HG03175 (cell line): ENCODE measurements around the gene ENDOU.

Experiments
- ATAC-seq: cut with Tn5 transposase; IDR thresholded peaks from one replicate; pipeline ENCODE4 v1.9.1; 2021; ENCODE audit warnings: mild to moderate bottlenecking, moderate library complexity; ENCODE audit not compliant: unreplicated experiment

The ENDOU gene, protein sequence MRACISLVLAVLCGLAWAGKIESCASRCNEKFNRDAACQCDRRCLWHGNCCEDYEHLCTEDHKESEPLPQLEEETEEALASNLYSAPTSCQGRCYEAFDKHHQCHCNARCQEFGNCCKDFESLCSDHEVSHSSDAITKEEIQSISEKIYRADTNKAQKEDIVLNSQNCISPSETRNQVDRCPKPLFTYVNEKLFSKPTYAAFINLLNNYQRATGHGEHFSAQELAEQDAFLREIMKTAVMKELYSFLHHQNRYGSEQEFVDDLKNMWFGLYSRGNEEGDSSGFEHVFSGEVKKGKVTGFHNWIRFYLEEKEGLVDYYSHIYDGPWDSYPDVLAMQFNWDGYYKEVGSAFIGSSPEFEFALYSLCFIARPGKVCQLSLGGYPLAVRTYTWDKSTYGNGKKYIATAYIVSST

GRCh38 chr12:47725091-47725772, at the start of gene ENDOU:
TSS of gene ENDOU (minus strand) at chr12:47725490. CDS start at chr12:47725413, 77 bp downstream.
- no peak for ATAC-seq

GRCh38 chr12:47774663-47775062, 49.4 kb upstream of the ENDOU start:
- ATAC-seq: no peak

- no peak for ATAC-seq
Measured at GRCh38 chr12:47773858-47774580, 48.7 kb upstream of the ENDOU start.

DNA sequence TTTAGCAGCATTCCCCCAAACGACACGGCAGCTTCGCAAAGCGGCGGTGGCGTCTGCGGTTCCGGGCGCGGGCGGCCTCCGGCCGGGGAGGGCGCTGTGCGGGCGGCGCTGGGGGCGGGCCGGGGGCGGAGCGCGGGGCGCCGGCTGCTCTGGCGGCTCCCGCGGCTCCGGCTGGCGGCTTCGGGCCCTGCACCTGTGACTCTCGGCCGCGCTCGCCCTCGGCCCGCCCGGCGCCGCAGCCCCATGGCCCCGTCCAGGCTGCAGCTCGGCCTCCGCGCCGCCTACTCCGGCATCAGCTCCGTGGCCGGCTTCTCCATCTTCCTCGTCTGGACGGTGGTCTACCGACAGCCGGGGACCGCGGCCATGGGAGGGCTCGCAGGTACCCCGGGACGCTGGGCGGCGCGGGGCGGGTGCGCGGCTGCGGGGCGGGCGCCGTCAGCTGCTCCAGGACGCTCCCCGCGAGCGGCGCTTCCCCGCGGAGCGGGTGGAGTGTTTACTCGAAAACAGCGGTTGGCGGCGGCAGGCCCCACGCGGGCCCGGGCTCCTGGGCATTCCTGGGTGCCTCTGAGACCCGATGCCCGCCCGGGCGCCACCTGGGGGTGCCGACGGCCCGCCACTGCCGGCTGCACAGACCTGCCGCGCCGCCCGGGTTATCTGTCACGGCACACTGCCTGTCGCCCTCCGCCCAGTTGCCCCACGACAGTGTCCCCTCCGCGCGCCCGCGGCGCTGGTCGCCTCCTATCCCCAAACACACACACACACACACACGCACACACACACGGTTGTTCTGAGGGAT, 48.0 kb upstream of the ENDOU start, which contains the start of gene SLC48A1:
Gene SLC48A1, plus strand, starts transcription at position 177 of the 796 bp plus-strand sequence. Its CDS starts 67 bp downstream, at position 244.
- ATAC-seq: peak; percentile 82

GRCh38 chr12:47772738-47773061, 47.4 kb upstream of the ENDOU start:
- ATAC-seq: no peak

DNA sequence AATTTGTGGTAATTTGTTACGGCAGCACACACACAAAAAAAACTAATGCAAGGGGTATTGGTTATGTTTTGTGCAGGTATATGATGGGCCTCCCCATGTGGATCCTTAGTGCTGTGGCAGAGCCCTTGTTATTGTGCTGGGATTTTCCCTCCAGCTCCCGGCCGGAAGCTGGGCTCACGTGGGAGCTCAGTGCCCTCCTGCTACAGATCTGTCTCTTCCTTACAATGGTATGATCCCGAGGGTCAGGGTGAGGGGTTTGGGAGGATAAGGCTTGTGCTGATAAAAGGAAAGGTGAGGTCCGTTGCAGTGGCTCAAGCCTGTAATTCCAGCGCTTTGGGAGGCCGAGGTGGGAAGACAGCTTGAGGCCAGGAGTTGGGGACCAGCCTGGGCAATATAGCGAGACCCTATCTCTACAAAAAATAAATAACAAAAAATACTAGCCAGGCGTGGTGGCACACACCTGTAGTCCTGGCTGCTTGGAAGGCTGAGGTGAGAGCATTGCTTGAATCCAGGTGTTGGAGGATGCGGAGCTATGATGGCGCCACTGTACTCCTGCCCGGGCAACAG, 46.9 kb upstream of the ENDOU start:
- no peak for ATAC-seq

GRCh38 chr12:47771304-47771703, 46.0 kb upstream of the ENDOU start:
- no peak for ATAC-seq

DNA sequence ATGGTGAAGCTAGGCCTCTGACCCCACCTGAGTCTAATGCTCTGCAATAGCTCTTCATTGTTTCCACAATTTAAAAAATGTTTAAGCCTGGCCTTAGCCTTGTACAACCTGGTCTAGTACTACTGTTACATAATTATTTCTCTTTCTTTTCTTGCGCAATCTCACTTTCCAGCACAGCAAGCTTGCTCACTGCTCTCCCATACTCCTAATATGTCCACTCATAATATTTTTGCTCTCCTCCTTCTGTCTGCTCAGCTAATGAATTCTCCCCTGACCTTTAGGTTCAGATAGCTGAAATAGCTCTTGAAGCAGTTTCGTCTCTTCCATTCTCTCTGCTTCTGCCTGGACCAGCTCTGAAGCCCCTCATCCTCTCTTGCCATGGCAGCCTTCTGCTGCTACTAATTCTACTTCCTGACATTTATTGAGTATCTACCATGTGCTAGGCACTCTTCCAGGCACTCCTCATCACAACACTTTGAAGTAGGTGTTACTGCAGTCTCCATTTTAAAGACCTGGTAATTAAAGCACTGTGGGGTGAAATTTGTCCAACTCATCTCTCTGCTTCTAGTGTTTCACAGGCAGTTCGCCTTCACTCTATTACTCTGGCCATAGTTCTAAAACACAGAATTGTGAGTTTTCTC, 44.9 kb upstream of the ENDOU start:
- no peak for ATAC-seq

- no peak for ATAC-seq
Measured at GRCh38 chr12:47769234-47770085, 44.2 kb upstream of the ENDOU start.

DNA sequence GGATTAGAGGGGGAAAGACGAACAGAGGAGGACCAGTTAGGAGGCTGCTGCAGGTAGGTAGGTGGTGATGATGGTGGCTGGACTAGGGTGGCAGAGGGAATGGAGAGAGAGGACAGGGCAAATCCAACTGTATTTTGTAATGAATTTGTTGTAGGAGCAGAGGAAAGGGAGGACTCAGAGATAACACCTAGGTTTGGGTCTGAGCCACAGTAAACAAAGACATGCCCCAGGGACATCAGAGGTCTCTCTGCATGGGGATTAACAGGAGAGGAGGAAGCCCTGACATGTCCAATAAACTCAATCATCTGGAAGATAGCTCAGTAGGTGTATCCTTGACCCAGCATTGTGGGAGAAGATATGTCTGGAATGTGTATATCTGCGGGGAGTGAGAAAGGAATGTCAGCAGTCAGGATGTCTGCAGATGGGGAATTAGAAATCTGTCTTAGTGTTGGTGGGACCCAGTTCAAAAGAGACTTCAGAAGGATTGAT, 43.1 kb upstream of the ENDOU start:
- ATAC-seq: no peak

DNA sequence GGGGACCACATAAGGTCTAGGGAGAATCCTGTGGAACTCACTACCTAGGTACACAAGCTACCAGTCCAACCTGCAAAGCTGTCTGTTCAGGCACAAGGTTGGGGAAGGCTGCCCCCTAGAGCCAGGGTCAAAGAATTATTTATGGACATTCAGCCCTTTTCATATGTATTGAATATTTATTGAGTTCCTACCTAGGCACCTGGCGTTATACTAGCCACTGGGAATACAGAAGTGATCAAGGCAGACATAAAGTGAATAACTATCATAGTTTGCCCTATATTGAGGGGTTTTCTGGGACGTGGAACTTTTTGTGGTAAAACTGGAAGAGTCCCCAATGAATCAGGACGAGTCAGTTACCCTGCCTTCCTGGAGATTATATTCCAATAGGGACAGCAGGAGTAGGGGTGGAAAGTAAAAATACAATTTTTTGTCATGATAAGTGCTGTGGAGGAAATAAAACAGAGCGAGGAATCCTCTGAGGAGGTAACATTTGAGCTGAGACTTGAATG, 42.0 kb upstream of the ENDOU start:
- no peak for ATAC-seq

GRCh38 chr12:47766502-47767215, 41.4 kb upstream of the ENDOU start:
- ATAC-seq: no peak

GRCh38 chr12:47763481-47764346, 38.4 kb upstream of the ENDOU start:
- ATAC-seq: no peak

DNA sequence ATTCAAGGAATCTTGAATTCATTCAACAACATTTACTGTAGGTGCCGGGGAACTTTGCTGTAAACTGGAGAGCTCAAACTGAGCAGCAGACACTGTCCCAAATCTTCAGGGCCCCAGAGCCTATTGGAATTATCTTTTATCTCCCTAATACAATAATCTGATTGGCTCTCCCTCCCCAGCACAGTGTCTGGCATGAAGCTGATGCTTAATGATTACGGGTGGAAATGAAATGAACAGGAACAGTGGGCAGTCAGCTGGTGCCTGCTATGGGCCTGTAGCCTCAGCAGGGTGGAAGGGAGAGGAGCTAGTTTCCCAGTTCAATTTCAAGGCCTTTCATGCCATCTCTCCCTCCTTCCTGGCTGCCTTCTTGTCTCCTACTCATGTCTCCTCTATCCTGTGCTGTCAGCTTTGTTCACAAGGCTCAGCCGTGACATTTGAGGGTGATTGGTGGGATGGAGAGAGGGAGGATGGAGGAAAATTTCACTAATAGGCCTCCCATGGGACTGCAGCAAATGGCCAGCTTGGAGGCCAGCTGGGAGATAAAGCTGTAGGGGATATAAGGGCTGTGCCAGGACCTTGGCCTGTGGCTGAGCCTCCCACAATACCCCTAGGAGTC, 37.7 kb upstream of the ENDOU start:
- ATAC-seq: no peak

GRCh38 chr12:47758834-47759690, 33.8 kb upstream of the ENDOU start, which contains the start of gene RAPGEF3:
TSS of gene RAPGEF3 (minus strand) at chr12:47758880. CDS start at chr12:47758556, 324 bp downstream.
- peak; percentile 65 for ATAC-seq

GRCh38 chr12:47758584-47758833, 33.2 kb upstream of the ENDOU start:
- ATAC-seq: no peak
